HepG2 (cell line): Measurements from ENCODE around the gene RPL3. TPM values are rescaled to one million over a fixed set of nuclear protein-coding genes. Genes with fewer than 3 reads are reported as not detected.

ENCODE experiments used
- EEA1 ChIP-seq: sonication (generic); formaldehyde crosslinking; IDR thresholded peaks from 2 replicates; pipeline ENCODE4 v1.5.1; 2020; ENCODE audit warnings: mild to moderate bottlenecking, missing genetic modification reagents, borderline replicate concordance
- EP300 ChIP-seq, 3 experiments: sonication (generic) in 1 of 3; formaldehyde crosslinking in 1 of 3; IDR thresholded peaks; 2 replicates each; pipeline versions ENCODE4 v1.5.1 to v1.6.1; 2011 to 2020; ENCODE audit warnings: low read depth in 2 of 3, low read length in 2 of 3, borderline replicate concordance in 1 of 3, improper control_type of control experiment in 1 of 3, mild to moderate bottlenecking in 1 of 3, missing genetic modification reagents in 1 of 3, moderate library complexity in 1 of 3
- HNF1A ChIP-seq, 2 experiments: sonication (generic) in 1 of 2; formaldehyde crosslinking in 1 of 2; IDR thresholded peaks; 2 replicates each; pipeline versions ENCODE4 v1.4.0 to v1.6.1; 2016 to 2020; ENCODE audit warnings: borderline replicate concordance in 1 of 2, low read depth in 1 of 2, mild to moderate bottlenecking in 1 of 2, missing genetic modification reagents in 1 of 2
- KLF9 ChIP-seq: IDR thresholded peaks from 2 replicates; pipeline ENCODE4 v1.6.1; 2016; ENCODE audit warnings: low read depth
- MEF2D ChIP-seq: sonication (generic); formaldehyde crosslinking; IDR thresholded peaks from 2 replicates; pipeline ENCODE4 v1.5.1; 2020; ENCODE audit warnings: mild to moderate bottlenecking, missing genetic modification reagents
- MIXL1 ChIP-seq: IDR thresholded peaks from 2 replicates; pipeline ENCODE4 v1.6.1; 2016
- MLX ChIP-seq: IDR thresholded peaks from 2 replicates; pipeline ENCODE4 v1.6.1; 2016
- PRDM10 ChIP-seq: sonication (generic); formaldehyde crosslinking; IDR thresholded peaks from 2 replicates; pipeline ENCODE4 v1.4.0; 2020; ENCODE audit warnings: low read depth, missing genetic modification reagents
- RELA ChIP-seq: sonication (generic); formaldehyde crosslinking; IDR thresholded peaks from 2 replicates; pipeline ENCODE4 v1.4.0; 2020; ENCODE audit warnings: missing genetic modification reagents
- SAFB2 ChIP-seq: sonication (generic); formaldehyde crosslinking; IDR thresholded peaks from 2 replicates; pipeline ENCODE4 v1.5.1; 2020; ENCODE audit warnings: missing genetic modification reagents, low read depth, mild to moderate bottlenecking, borderline replicate concordance
- SMAD1 ChIP-seq: sonication (generic); formaldehyde crosslinking; IDR thresholded peaks from 2 replicates; pipeline ENCODE4 v1.4.0; 2020; ENCODE audit warnings: missing genetic modification reagents, low read depth, mild to moderate bottlenecking, borderline replicate concordance
- STAG1 ChIP-seq: sonication (generic); formaldehyde crosslinking; IDR thresholded peaks from 2 replicates; pipeline ENCODE4 v1.4.0; 2020; ENCODE audit warnings: missing genetic modification reagents
- ZBTB20 ChIP-seq: sonication (generic); formaldehyde crosslinking; IDR thresholded peaks from 2 replicates; pipeline ENCODE4 v1.8.1; 2023; ENCODE audit warnings: missing genetic modification reagents, low read depth, mild to moderate bottlenecking, borderline replicate concordance
- ZFP36L1 ChIP-seq: sonication (generic); formaldehyde crosslinking; IDR thresholded peaks from 2 replicates; pipeline ENCODE4 v1.8.0; 2022; ENCODE audit warnings: mild to moderate bottlenecking, missing genetic modification reagents, moderate library complexity
- ZNF143 ChIP-seq: sonication (generic); formaldehyde crosslinking; IDR thresholded peaks from 2 replicates; pipeline ENCODE4 v1.4.0; 2020; ENCODE audit warnings: missing genetic modification reagents
- ZNF34 ChIP-seq: sonication (generic); formaldehyde crosslinking; IDR thresholded peaks from 2 replicates; pipeline ENCODE4 v1.4.0; 2020; ENCODE audit warnings: mild to moderate bottlenecking, missing genetic modification reagents, borderline replicate concordance
- ZNF572 ChIP-seq: sonication (generic); formaldehyde crosslinking; IDR thresholded peaks from 2 replicates; pipeline ENCODE4 v1.5.1; 2020; ENCODE audit warnings: mild to moderate bottlenecking, missing genetic modification reagents
- ZNF766 ChIP-seq: sonication (generic); formaldehyde crosslinking; IDR thresholded peaks from 2 replicates; pipeline ENCODE4 v1.5.0; 2020; ENCODE audit warnings: missing genetic modification reagents, borderline replicate concordance
- ZNF776 ChIP-seq: sonication (generic); formaldehyde crosslinking; IDR thresholded peaks from 2 replicates; pipeline ENCODE4 v1.4.0; 2020; ENCODE audit warnings: mild to moderate bottlenecking, missing genetic modification reagents
- polyA plus RNA-seq, 8 experiments: library from polyadenylated mRNA; depleted of rRNA in 3 of 8; stranded (reverse) in 7 of 8; unstranded in 1 of 8; fragments of >200 nt; fragmentation: Illumina TruSeq in 4 of 8; extraction: Trizol in 4 of 8; gene quantifications; 2 replicates each; pipeline versions ENCODE4 v1.2.1 to v1.2.3, GENCODE V29; 2011 to 2016; ENCODE audit warnings: low read depth in 4 of 8, missing spikeins in 1 of 8, mixed read lengths in 1 of 8; ENCODE audit not compliant: insufficient read depth in 1 of 8
- total RNA-seq, 5 experiments: library from RNA; depleted of rRNA; stranded (reverse); fragments of >200 nt; fragmentation: Illumina TruSeq; extraction: Trizol; gene quantifications; 2 replicates each; pipeline ENCODE4 v1.2.3, GENCODE V29; 2016; ENCODE audit warnings: low read depth in 1 of 5

RPL3 gene
- total and polyA plus RNA-seq, 2 of the 13 experiments (the other 11 are each of a cell fraction or from before 2014, with no cell fraction given): 1,051 to 3,279 TPM

GRCh38 chr22:39292561-39293074 lies 26.8 kb downstream of the RPL3 start (continued):
- TF ChIP-seq ZFP36L1 (peak; percentile 85; the same call in 1 of the 2 replicates), KLF9 (CRISPR knock-in tag) (peak; percentile 80), ZNF143 (peak; percentile 59), ZNF572 (CRISPR knock-in tag) (peak; percentile 63; the same call in 1 of the 2 replicates), MLX (CRISPR knock-in tag) (0 out of 2 replicates have a peak, but pooled peaks have one; percentile 14), EP300 (IDR thresholded peaks at IDR 0.05; ENCODE audit: low read depth in 2 of 2, low read length in 2 of 2) (no peak), EP300 (CRISPR knock-in tag; IDR thresholded peaks at IDR 0.05; ENCODE audit: borderline replicate concordance) (0 out of 2 replicates have a peak, but pooled peaks have one; percentile 30), MEF2D (CRISPR knock-in tag) (peak; percentile 38; the same call in 1 of the 2 replicates), ZNF34 (CRISPR knock-in tag) (peak; percentile 66; the same call in 1 of the 2 replicates), RELA (CRISPR knock-in tag) (0 out of 2 replicates have a peak, but pooled peaks have one; percentile 33), ZBTB20 (CRISPR knock-in tag) (peak; percentile 78; the same call in 1 of the 2 replicates), SMAD1 (CRISPR knock-in tag) (peak; percentile 60; the same call in 1 of the 2 replicates), STAG1 (peak; percentile 11; the same call in 1 of the 2 replicates), ZNF766 (CRISPR knock-in tag) (0 out of 2 replicates have a peak, but pooled peaks have one; percentile 38), SAFB2 (CRISPR knock-in tag) (no peak), EEA1 (CRISPR knock-in tag) (no peak), PRDM10 (peak; percentile 59), HNF1A (IDR thresholded peaks at IDR 0.05; ENCODE audit: low read depth) (no peak), HNF1A (CRISPR knock-in tag; IDR thresholded peaks at IDR 0.05; ENCODE audit: borderline replicate concordance) (peak; percentile 61; the same call in 1 of the 2 replicates), ZNF776 (CRISPR knock-in tag) (no peak), MIXL1 (CRISPR knock-in tag) (peak; percentile 36; the same call in 1 of the 2 replicates)
